Measurements from ENCODE around the gene ANGPTL1. TPM values are rescaled to one million over a fixed set of nuclear protein-coding genes. Genes with fewer than 3 reads are reported as not detected.

Gene ANGPTL1
- total RNA-seq, 1 donor from 2014 or later: 9.3 TPM

DNA sequence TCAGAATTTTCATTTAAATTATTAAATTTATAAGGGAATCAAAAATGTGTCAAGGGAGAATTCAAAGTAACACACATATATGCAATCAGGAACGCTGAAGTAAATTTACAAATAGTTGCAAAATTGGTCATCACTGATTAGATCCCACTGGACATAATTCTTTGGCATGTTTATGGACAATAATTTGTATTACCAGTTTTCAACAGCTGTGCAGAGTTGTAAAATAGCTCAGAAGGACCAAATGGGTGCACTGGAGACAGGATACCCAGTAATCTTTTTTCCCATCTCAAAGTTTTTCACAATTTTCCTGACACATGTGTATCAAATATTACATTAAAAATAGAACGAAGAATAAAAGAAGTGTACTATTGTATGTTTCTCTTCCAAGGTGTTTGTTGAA is 4.1 kb upstream of the ANGPTL1 start:
- no peak for ATAC-seq
- no peak for DNase-seq
- H3K4me1 ChIP-seq: peaks cover 7% of the 10 kb centered on the region
- no peak overlapping the region for H3K27ac ChIP-seq
- H3K9me3 ChIP-seq: no peaks in the 10 kb centered on the region
- no peak for TF ChIP-seq CTCF (IDR thresholded peaks at IDR 0.05)
- H3K36me3 ChIP-seq: no peaks in the 10 kb centered on the region
- no peaks in the 10 kb centered on the region for H3K27me3 ChIP-seq
- no peak overlapping the region for H3K4me3 ChIP-seq
- intact Hi-C loops (cut with DNase I): no loop called here

DNA sequence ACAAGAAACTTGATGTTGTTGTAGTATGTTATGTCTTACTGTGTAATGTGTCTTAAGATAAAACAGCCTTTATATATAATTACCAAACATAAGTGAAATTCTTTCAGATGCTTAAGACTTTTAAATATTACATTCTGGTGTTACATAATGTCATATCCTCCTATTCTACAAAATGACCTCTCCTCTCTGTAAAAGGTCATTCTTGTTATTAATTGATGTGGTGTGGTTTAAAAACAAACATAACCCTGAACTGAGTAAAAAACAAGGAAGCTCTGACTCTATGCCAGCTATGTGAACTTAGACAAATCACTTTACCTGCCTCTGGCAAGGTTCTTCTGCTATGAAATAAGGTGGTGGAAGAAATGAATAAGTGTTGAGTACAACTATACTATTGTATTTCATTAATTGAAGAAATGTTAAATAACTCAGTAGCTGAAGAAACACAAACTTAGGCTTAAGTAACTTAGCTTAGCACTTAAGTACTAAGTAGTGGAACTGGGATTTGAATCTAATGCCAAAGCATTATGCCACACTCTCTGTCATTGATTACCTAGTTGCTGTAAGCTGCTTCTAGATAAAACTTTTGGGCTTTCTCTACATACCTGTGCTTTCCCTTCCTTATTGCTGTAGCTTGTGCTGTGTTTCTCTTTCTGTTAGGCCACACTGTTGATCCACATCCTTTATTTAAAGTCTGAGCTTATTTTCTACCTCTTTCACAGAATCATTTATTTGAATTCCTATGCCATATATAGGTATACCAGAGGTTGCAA is 859 bp upstream of the ANGPTL1 start:
- no peak for ATAC-seq
- H3K4me1 ChIP-seq: peaks cover 7% of the 10 kb centered on the region
- H3K27me3 ChIP-seq: no peaks in the 10 kb centered on the region
- intact Hi-C loops (cut with DNase I): no loop called here
- H3K27ac ChIP-seq: peak overlapping the region; percentile 7
- H3K4me3 ChIP-seq: no peak overlapping the region
- no peaks in the 10 kb centered on the region for H3K36me3 ChIP-seq
- no peak for DNase-seq
- no peaks in the 10 kb centered on the region for H3K9me3 ChIP-seq
- TF ChIP-seq CTCF (IDR thresholded peaks at IDR 0.05): no peak

- Histone ChIP-seq H3K27ac (no peak overlapping the region), H3K4me1 (peaks cover 7% of the 10 kb centered on the region), H3K27me3 (no peaks in the 10 kb centered on the region), H3K9me3 (no peaks in the 10 kb centered on the region), H3K36me3 (no peaks in the 10 kb centered on the region), H3K4me3 (peak overlapping the region; percentile 31)
- no peak for TF ChIP-seq CTCF (IDR thresholded peaks at IDR 0.05)
- no peak for ATAC-seq
- DNase-seq: no peak
- intact Hi-C loops (cut with DNase I): no loop called here
These were observed 656 bp downstream of the ANGPTL1 start for GRCh38 chr1:178870221-178870620.

GRCh38 chr1:178869119-178869697 is 1.7 kb downstream of the ANGPTL1 start:
- peak overlapping the region; percentile 31 for H3K4me3 ChIP-seq
- H3K4me1 ChIP-seq: peaks cover 7% of the 10 kb centered on the region

DNA sequence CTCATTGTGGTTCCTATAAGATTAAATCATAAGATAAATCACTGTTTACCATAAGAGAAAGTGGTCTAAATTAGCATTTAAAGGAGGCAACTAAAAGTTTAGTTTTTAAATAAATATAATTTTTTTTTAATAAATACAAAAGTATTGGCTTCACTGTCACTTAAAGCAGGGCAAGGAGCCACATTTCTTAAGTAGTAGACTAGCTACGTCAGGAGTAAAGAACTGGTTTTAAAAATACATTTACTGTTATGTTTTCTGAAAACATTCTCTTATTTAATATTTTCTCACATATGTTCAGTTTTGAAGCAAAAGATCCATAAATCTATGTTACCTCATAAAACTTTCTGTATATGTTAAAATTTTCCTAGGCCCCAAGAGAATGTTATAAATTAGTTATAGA is 2.2 kb downstream of the ANGPTL1 start:
- intact Hi-C loops (cut with DNase I): no loop called here
- peak overlapping the region; percentile 51 for H3K27ac ChIP-seq

More at GRCh38 chr1:178869119-178869697, 1.7 kb downstream of the ANGPTL1 start:
- no peak for ATAC-seq
- no peaks in the 10 kb centered on the region for H3K36me3 ChIP-seq
- intact Hi-C loops (cut with DNase I): no loop called here
- DNase-seq: no peak
- H3K27me3 ChIP-seq: no peaks in the 10 kb centered on the region
- peak overlapping the region; percentile 51 for H3K27ac ChIP-seq
- TF ChIP-seq CTCF (IDR thresholded peaks at IDR 0.05): no peak
- H3K9me3 ChIP-seq: no peaks in the 10 kb centered on the region

More for the DNA sequence above, 2.2 kb downstream of the ANGPTL1 start:
- no peak for TF ChIP-seq CTCF (IDR thresholded peaks at IDR 0.05)
- ATAC-seq (no peak), DNase-seq (no peak)
- Histone ChIP-seq H3K4me1 (peaks cover 7% of the 10 kb centered on the region), H3K36me3 (no peaks in the 10 kb centered on the region), H3K4me3 (peak overlapping the region; percentile 31), H3K27me3 (no peaks in the 10 kb centered on the region), H3K9me3 (no peaks in the 10 kb centered on the region)

Measured in upper lobe of right lung (tissue), 1 donor.